H7 (cell line): ENCODE results near the gene UBE2D1. TPM values are rescaled to one million over a fixed set of nuclear protein-coding genes. Genes with fewer than 3 reads are reported as not detected.
A peak's percentile ranks its signal among the peaks of the same experiment; 100 is the strongest.

ENCODE experiments used
- DNase-seq: peaks from one replicate; pipeline ENCODE4 v3.0.0; 2012
- H3K27me3 ChIP-seq: 2 replicates; pipeline ENCODE4 v1.6.0; 2011; ENCODE audit warnings: mild to moderate bottlenecking, low read length; ENCODE audit not compliant: control insufficient read depth, insufficient read depth
- H3K36me3 ChIP-seq: replicated peaks from 2 replicates; pipeline ENCODE4 v1.5.1; 2011; ENCODE audit warnings: low read length; ENCODE audit not compliant: control insufficient read depth, insufficient read depth
- H3K4me3 ChIP-seq: 2 replicates; pipeline ENCODE4 v1.5.1; 2011; ENCODE audit warnings: low read depth, mild to moderate bottlenecking, control low read depth, low read length, moderate library complexity; ENCODE audit not compliant: insufficient read depth
- total RNA-seq: library from RNA; depleted of rRNA; stranded (reverse); fragments of >200 nt; shearing (Covaris generic); gene quantifications from 2 replicates; pipeline ENCODE4 v1.2.3, GENCODE V29; 2014

UBE2D1 gene
- total RNA-seq, 1 experiment from 2014 or later = 31.6 TPM

GRCh38 chr10:58322072-58322834 lies 12.6 kb upstream of the UBE2D1 start:
- no peak for DNase-seq
- H3K27me3 ChIP-seq = no peaks in the 10 kb centered on the region
- no peak overlapping the region for H3K4me3 ChIP-seq
- no peaks in the 10 kb centered on the region for H3K36me3 ChIP-seq

GRCh38 chr10:58322835-58323209 lies 12.0 kb upstream of the UBE2D1 start:
- DNase-seq = no peak
- no peaks in the 10 kb centered on the region for H3K36me3 ChIP-seq
- no peaks in the 10 kb centered on the region for H3K27me3 ChIP-seq
- no peak overlapping the region for H3K4me3 ChIP-seq

DNA sequence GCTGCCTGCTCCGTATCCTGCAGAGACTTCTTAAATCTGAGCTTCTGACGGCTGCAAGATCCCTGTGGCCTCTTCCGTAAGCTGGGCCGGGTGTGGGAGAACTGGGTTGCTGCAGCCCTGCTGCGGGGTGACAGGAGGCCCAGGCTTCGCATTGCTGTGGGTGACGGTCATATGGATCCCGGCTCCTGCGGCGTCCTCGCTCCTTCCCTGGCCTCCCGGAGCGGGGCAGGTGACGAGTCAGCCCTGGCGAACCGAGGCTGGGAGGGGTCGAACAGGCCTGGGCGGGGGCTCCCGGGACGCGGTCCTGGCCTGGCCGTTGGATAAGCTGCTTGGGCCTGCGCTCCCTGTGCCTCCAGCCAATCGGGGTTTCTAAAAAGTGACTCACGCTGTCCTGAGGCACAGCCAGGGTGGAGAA lies 7.8 kb upstream of the UBE2D1 start:
- peak; percentile 45 for DNase-seq
- Histone ChIP-seq H3K27me3 (no peaks in the 10 kb centered on the region), H3K36me3 (no peaks in the 10 kb centered on the region), H3K4me3 (peak overlapping the region; percentile 27; the same call in 1 of the 2 replicates)

DNA sequence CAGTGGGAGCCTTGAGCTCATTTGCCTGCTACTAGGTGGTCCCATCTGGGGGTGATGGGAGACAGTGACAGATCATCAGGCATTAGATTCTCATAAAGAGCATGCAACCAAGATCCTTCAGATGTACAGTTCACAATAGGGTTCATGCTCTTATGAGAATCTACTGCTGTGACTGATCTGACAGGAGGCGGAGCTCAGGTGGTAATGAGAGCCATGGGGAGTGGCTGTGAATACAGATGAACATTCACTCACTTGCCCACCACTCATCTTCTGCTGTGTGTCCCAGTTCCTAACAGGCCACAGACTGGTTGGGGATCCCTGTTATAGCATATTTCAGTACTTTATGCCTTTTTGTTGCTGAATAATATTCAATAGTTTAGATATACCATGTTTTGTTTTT lies 6.6 kb upstream of the UBE2D1 start:
- no peak for DNase-seq
- H3K27me3 ChIP-seq = no peaks in the 10 kb centered on the region
- H3K4me3 ChIP-seq = no peak overlapping the region
- H3K36me3 ChIP-seq = no peaks in the 10 kb centered on the region

DNA sequence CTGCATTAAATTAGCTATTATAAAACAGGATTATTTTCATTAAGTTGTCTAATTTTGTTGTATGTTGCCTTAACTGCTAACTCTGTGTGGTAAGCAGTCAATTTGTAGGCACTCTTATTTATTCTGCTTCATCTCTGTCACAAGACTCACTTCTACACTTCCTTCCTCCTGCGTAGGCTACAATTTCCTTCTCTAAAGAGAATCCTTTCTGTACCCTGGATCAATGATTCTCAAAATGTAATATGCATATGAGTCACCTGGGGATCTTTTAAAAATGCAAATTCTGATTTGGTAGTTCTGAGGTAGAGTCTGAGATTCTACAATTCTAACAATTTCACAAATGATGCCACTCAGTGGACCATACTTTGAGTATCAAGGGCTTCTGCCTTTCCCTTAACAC lies 4.4 kb upstream of the UBE2D1 start:
- DNase-seq = no peak
- no peak overlapping the region for H3K4me3 ChIP-seq
- no peaks in the 10 kb centered on the region for H3K36me3 ChIP-seq
- no peaks in the 10 kb centered on the region for H3K27me3 ChIP-seq

- DNase-seq = no peak
- Histone ChIP-seq H3K27me3 (no peaks in the 10 kb centered on the region), H3K4me3 (no peak overlapping the region), H3K36me3 (no peaks in the 10 kb centered on the region)
These were observed 3.2 kb upstream of the UBE2D1 start for GRCh38 chr10:58331646-58332045.

GRCh38 chr10:58335306-58336005 lies 650 bp downstream of the UBE2D1 start:
- no peaks in the 10 kb centered on the region for H3K27me3 ChIP-seq
- DNase-seq = peak; percentile 49

DNA sequence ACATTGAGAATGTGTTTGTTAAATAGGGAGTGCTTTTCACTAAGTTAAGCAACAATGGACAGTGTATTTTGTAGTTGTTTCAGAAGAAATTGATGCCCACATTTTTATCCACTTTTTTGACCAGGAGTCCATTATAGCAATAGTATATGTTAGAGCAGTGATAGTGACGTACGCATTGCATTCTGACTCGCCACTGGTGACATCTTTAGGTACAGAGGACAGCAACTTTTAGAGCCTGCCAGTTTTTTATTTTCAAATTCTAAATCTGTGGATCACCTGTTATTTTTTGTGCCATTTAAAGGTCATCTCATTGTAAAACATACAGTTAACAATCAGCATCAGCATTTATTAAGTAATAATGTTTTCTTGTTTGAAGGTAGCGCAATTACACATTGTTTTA lies 1.4 kb downstream of the UBE2D1 start:
- peak overlapping the region; percentile 91; the same call in 1 of the 2 replicates for H3K4me3 ChIP-seq
- DNase-seq = no peak

More at GRCh38 chr10:58335306-58336005, 650 bp downstream of the UBE2D1 start:
- Histone ChIP-seq H3K4me3 (peak overlapping the region; percentile 91), H3K36me3 (no peaks in the 10 kb centered on the region)

GRCh38 chr10:58341422-58341821 lies 6.6 kb downstream of the UBE2D1 start:
- no peak for DNase-seq
- Histone ChIP-seq H3K36me3 (no peaks in the 10 kb centered on the region), H3K27me3 (no peaks in the 10 kb centered on the region), H3K4me3 (no peak overlapping the region)

More for the DNA sequence above, 1.4 kb downstream of the UBE2D1 start:
- Histone ChIP-seq H3K36me3 (no peaks in the 10 kb centered on the region), H3K27me3 (no peaks in the 10 kb centered on the region)

- no peak overlapping the region for H3K4me3 ChIP-seq
- H3K36me3 ChIP-seq = no peaks in the 10 kb centered on the region
- no peak for DNase-seq
- no peaks in the 10 kb centered on the region for H3K27me3 ChIP-seq
These were observed 7.1 kb downstream of the UBE2D1 start for GRCh38 chr10:58341947-58342346.

DNA sequence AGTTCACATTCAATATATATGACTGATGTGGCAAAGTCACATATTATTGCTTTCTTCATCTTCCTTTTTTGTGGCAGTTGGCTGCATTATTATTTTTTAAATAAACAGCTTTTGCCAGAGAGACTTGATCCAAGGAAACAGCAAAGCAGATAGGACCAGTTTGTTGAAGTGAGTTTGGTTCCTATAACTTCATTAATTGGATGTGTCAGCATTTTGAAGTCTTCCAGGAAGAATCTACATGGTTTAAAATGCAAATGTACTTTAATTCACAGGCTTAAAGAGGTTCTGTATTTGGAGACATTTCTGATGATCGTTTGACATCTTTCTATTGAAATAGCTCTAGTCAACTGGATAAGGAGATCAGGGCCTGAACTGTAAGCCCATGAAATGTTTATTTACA lies 13.2 kb downstream of the UBE2D1 start:
- Histone ChIP-seq H3K4me3 (no peak overlapping the region), H3K36me3 (no peaks in the 10 kb centered on the region), H3K27me3 (no peaks in the 10 kb centered on the region)
- no peak for DNase-seq

- DNase-seq = no peak
- H3K36me3 ChIP-seq = no peaks in the 10 kb centered on the region
- no peaks in the 10 kb centered on the region for H3K27me3 ChIP-seq
- no peak overlapping the region for H3K4me3 ChIP-seq
These were observed 13.8 kb downstream of the UBE2D1 start for GRCh38 chr10:58348571-58349033.

DNA sequence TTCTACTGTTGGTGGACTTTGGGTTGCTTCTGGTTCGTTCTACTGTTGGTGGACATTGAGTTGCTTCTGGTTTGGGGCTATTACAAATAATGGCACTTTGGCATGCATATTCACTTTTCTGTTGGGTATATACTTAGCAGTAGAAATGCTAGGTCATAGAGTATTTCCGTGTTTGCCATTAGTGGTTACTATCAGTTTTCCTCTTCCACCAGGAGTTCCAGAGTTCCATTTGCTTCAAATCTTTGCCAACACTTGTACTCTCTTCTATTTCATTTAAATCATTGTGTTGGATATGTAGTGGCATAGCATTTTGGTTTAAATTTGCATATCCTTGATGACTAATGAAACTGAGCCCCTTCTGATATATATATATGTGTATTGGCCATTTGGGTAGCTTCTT lies 15.2 kb downstream of the UBE2D1 start:
- Histone ChIP-seq H3K27me3 (no peaks in the 10 kb centered on the region), H3K4me3 (no peak overlapping the region), H3K36me3 (no peaks in the 10 kb centered on the region)
- no peak for DNase-seq

GRCh38 chr10:58350619-58351323 lies 16.0 kb downstream of the UBE2D1 start:
- no peak for DNase-seq
- Histone ChIP-seq H3K4me3 (no peak overlapping the region), H3K36me3 (no peaks in the 10 kb centered on the region), H3K27me3 (no peaks in the 10 kb centered on the region)
